GM18517 (cell line): ENCODE results near the gene AHRR.
"Not testable (repeated sequence)": the region's sequence is repeated elsewhere in the genome, so short reads cannot be mapped to it uniquely, and the experiment has no call there.

Experiments used
- ATAC-seq: cut with Tn5 transposase; IDR thresholded peaks from one replicate; pipeline ENCODE4 v1.9.1; 2021; ENCODE audit warnings: mild to moderate bottlenecking, moderate library complexity; ENCODE audit not compliant: unreplicated experiment

Gene AHRR

DNA sequence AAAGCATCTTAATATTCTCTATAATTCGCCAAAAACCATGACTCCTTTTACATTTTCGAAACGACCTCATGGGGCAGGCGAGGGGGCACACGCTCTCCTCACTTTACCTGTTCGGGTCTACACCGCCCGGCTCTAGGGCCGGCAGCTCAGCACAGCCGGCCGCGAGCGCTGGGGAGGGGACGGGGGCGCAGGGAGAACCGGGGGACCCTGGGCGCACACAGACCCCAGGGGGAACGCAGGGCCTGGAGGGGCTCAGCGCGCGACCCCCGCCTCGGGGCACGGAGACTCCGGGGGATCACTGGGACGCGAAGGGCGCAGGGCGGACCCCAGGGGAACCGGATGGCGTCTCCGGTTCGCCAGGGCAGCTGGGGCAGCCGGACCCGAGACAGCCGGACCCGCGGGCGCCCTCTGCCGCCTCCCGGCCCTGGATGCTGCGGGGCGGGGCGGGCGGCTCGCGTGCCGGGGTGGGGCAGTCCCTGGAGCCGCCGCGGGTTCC lies at the start of gene AHRR:
TSS of gene AHRR (plus strand) at position 485 of the 496 bp plus-strand sequence. CDS start 22,189 bp downstream, outside the sequence.
- ATAC-seq: no peak

DNA sequence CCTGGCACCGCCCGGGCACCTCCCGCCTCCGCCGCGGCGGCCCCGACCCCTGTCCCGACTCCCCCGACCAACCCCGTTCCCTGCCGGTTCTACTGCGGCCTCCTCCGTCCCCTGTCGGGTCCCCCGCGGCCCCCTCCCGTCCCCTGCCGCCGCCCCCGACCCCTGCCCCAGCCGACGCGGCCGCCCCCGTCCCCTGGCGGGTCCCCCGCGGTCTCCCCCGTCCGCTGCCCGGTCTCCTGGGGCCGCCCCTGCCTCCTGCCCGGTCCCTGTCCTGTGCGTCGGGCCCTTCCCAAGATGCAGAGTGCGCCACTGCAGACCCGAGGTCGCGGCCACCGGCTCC lies 49.7 kb upstream of the AHRR start:
- not testable (repeated sequence) for ATAC-seq

- not testable (repeated sequence) for ATAC-seq
These were observed 48.4 kb upstream of the AHRR start for GRCh38 chr5:273091-273490.

GRCh38 chr5:273491-273890 lies 48.0 kb upstream of the AHRR start:
- not testable (repeated sequence) for ATAC-seq

GRCh38 chr5:274346-274745 lies 47.2 kb upstream of the AHRR start:
- not testable (repeated sequence) for ATAC-seq

DNA sequence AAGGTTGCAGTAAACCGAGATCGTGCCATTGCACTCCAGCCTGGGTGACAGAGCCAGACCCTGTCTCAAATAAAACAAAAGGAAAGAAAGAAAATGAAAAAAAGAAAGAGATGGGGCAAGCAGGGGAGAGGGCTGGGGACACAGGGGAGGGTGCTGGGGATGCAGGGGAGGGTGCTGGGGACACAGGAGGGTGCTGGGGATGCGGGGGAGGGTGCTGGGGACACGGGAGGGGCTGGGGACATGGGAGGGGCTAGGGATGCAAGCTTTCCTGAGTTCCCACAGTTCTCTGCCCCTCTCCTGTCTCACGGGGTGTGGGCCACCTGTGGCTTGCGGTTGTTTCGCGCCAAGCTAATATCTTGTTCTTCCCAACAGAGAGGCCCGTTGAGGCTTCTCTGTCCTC lies 42.9 kb upstream of the AHRR start:
- ATAC-seq: no peak

DNA sequence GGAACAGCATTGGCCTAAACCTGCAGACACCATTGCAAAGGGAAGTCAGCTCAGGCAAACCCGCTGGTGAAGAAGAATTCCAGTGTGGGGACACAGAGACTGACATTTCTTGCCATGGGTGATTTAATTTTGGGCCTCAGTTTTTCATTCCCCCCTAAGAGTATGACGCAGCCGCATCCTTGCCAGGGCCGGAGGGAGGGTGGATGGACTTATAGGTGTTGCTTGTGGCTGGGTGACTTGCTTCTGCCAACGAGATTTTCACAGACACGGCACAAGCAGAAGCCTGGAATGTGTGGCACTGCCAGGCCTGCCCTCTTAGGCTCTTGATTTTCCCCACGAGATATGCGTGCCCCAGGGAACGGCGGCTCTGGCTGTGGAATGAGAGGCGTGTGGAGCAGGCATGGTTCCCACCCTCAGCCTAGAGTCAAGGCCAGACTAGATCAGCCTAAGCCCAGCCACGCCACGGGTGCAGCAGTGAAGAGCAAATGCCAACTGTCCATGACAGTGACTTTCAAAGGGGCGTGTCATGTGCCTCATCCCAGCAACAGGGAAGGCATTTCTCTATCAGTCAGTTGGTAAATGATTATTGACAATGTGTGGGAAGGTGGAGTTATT lies 42.4 kb upstream of the AHRR start:
- ATAC-seq: not testable (repeated sequence)

DNA sequence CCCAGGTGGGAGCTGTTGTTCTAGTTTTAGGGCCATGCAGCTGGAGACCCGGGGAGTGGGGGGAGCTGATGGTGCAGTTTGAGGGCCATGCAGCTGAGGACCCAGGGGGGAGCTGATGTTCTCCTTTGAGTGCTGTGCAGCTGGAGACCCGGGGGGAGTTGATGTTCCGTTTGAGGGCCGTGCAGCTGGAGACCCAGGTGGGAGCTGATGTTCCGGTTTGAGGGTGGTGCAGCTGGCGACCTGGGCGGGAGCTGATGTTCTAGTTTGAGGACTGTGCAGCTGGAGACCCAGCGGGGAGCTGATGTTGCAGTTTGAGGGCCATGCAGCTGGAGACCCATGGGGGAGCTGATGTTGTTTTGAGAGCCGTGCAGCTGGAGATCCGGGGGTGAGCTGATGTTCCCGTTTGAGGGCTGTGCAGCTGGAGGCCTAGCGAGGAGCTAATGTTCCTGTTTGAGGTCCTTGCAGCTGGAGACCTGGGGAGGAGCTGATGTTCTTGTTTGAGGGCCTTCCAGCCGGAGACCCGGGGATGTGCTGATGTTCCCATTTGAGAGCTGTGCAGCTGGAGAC lies 35.4 kb upstream of the AHRR start:
- no peak for ATAC-seq

- ATAC-seq: not testable (repeated sequence)
These were observed 31.3 kb upstream of the AHRR start for GRCh38 chr5:290200-290599.

- ATAC-seq: not testable (repeated sequence)
These were observed 30.2 kb upstream of the AHRR start for GRCh38 chr5:291345-291744.

GRCh38 chr5:294788-295187 lies 26.7 kb upstream of the AHRR start:
- not testable (repeated sequence) for ATAC-seq

DNA sequence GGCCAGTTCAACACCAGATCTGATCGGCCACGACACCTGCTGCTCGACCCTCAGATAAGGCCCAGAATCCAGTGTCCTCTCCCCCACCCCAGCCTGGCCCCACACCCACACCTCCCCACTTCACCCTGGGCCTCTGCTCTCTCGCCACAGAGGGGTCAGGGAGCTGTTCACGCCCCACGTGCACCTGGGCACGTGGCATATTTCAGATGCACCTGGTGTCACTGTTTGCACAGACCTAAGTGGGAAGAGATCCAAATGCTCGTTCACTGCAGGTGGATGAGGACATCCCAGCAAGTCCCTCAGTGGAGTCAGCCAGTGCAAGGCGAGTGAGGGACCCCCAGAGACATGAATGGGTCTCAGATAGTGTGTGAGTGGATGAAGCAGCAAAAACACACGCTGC lies 25.3 kb upstream of the AHRR start:
- not testable (repeated sequence) for ATAC-seq

- not testable (repeated sequence) for ATAC-seq
These were observed 24.6 kb upstream of the AHRR start for GRCh38 chr5:296954-297353.

- not testable (repeated sequence) for ATAC-seq
These were observed 24.1 kb upstream of the AHRR start for GRCh38 chr5:297448-297847.

GRCh38 chr5:297991-298736 lies 23.4 kb upstream of the AHRR start:
- ATAC-seq: not testable (repeated sequence)

- no peak for ATAC-seq
These were observed 22.8 kb upstream of the AHRR start for GRCh38 chr5:298737-299125.

GRCh38 chr5:299921-300320 lies 21.6 kb upstream of the AHRR start:
- not testable (repeated sequence) for ATAC-seq

- ATAC-seq: not testable (repeated sequence)
These were observed 20.7 kb upstream of the AHRR start for GRCh38 chr5:300691-301435.

GRCh38 chr5:302416-302815 lies 19.1 kb upstream of the AHRR start:
- not testable (repeated sequence) for ATAC-seq

DNA sequence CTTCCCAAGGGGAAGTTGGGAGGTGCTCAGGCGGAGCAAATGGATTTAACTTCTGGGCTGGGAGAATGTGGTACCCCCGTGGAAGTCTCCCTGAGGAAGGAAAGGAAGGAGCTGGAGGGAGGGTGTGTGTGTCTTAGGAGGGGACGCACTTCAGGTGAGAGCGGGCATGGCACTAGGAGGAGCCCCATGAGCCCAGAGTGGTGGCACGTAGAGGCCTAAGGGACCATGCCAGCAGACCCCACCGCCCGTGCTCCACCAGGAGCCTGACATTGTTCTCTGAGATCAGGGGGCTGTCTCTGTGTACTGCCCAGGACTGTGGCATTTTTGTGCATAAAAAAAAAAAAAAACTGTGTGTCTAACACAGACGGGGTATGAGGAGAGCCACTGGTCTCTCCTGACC lies 18.5 kb upstream of the AHRR start:
- ATAC-seq: no peak

DNA sequence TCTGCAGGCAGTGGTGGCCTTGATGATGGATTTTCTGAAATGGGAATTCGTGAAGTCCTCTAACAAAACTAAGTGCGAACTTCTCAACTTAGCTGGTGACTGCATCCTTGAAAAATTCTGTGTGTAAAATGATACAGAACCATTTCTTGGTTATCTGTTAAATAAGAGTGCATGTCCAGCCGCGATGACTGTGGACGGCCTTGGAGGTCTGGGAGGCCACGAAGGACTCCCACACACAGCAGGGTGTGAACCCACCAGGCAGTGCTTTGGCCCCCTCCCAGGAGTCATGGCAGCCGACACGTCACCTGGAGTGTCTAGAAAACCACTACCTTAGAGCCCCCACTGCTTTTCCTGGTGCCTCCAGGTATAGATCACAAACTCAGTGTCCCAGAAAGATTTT lies 17.8 kb upstream of the AHRR start:
- not testable (repeated sequence) for ATAC-seq
